Measurements from ENCODE around the gene GLB1L3.

DNA sequence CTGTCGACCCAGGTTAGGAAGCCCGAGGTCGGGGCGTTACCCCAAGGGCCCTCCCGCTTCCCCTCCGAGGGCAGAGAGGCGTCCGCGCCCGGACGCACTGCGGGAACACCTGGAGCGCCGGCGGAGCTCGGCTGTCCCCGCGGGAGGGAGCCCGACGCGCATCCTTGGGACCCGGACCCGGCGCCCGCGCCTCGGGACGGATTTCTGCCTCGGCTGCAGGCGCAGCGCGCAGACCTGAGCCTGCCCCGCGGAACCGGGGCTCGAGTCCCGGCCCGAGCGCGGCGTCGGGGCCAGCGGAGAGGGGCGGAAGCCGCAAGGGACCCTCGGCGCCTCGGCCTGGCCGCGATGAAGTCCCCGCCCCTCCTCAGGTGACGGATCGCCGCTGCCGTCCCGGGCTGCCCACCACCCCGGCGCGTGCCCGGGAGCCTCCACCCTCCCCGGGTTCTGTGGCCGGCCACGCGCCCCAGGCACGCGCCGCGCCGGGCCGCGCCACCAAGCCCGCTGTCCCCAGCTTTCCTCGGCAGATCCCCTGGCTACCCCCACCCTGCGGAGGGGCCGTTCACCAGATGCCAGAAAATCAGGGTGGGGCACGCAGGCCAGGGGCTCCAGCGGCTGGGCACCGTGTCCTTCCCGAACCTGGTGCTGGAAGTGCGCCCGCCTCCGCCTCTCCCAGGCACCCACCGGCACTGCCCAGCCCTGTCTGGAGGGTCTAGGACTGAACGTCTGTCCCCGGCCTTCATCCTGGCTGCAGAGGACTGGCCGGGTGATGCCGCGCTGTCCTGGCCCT, 410 bp downstream of the GLB1L3 start:
- TF ChIP-seq, protein P1, sequence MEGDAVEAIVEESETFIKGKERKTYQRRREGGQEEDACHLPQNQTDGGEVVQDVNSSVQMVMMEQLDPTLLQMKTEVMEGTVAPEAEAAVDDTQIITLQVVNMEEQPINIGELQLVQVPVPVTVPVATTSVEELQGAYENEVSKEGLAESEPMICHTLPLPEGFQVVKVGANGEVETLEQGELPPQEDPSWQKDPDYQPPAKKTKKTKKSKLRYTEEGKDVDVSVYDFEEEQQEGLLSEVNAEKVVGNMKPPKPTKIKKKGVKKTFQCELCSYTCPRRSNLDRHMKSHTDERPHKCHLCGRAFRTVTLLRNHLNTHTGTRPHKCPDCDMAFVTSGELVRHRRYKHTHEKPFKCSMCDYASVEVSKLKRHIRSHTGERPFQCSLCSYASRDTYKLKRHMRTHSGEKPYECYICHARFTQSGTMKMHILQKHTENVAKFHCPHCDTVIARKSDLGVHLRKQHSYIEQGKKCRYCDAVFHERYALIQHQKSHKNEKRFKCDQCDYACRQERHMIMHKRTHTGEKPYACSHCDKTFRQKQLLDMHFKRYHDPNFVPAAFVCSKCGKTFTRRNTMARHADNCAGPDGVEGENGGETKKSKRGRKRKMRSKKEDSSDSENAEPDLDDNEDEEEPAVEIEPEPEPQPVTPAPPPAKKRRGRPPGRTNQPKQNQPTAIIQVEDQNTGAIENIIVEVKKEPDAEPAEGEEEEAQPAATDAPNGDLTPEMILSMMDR (IDR thresholded peaks at IDR 0.05) = peak in 1 of 7 experiments; percentile 1
- TF ChIP-seq POLR2A (IDR thresholded peaks at IDR 0.05) = no peak
